ENCODE data around the gene KIAA1671.

The KIAA1671 gene

GRCh38 chr22:24964441-24964840 is 11.9 kb downstream of the KIAA1671 start:
- H3K27ac ChIP-seq = peak overlapping the region; percentile 83

GRCh38 chr22:24965822-24966626 is 13.5 kb downstream of the KIAA1671 start:
- peak overlapping the region; percentile 83 for H3K27ac ChIP-seq
- TF ChIP-seq CTCF (conservative IDR thresholded peaks at IDR 0.05) (no peak), ZFX (IDR thresholded peaks at IDR 0.05) (no peak; the same call in 1 of the 2 replicates)

More at GRCh38 chr22:24964441-24964840, 11.9 kb downstream of the KIAA1671 start:
- TF ChIP-seq ZFX (IDR thresholded peaks at IDR 0.05) (no peak), CTCF (conservative IDR thresholded peaks at IDR 0.05) (no peak)

GRCh38 chr22:24968066-24968561 is 15.6 kb downstream of the KIAA1671 start:
- H3K27ac ChIP-seq = peak overlapping the region; percentile 83
- no peak for TF ChIP-seq CTCF (conservative IDR thresholded peaks at IDR 0.05)
- no peak for TF ChIP-seq ZFX (IDR thresholded peaks at IDR 0.05)

GRCh38 chr22:24969560-24970301 is 17.2 kb downstream of the KIAA1671 start:
- peak overlapping the region; percentile 83 for H3K27ac ChIP-seq
- no peak for TF ChIP-seq CTCF (conservative IDR thresholded peaks at IDR 0.05)
- TF ChIP-seq ZFX (IDR thresholded peaks at IDR 0.05) = no peak

GRCh38 chr22:24972369-24972768 is 19.9 kb downstream of the KIAA1671 start:
- no peak for TF ChIP-seq ZFX (IDR thresholded peaks at IDR 0.05)
- TF ChIP-seq CTCF (conservative IDR thresholded peaks at IDR 0.05) = no peak
- no peak overlapping the region for H3K27ac ChIP-seq

- H3K27ac ChIP-seq = no peak overlapping the region
- no peak for TF ChIP-seq ZFX (IDR thresholded peaks at IDR 0.05)
- no peak for TF ChIP-seq CTCF (conservative IDR thresholded peaks at IDR 0.05)
Observed at GRCh38 chr22:24973872-24974271, 21.4 kb downstream of the KIAA1671 start.

- TF ChIP-seq CTCF (conservative IDR thresholded peaks at IDR 0.05) = no peak
- TF ChIP-seq ZFX (IDR thresholded peaks at IDR 0.05) = no peak
- no peak overlapping the region for H3K27ac ChIP-seq
Observed at GRCh38 chr22:24975125-24975640, 22.7 kb downstream of the KIAA1671 start.
